SK-N-SH treated with all-trans-retinoic acid at 6 μM for 48 hours (cell line): ENCODE measurements around the gene NFAM1.

Experiments used
- ATAC-seq: fragments of 200-7000 bp; cut with Tn5 transposase; 3 replicates; pipeline ENCODE4 v1.9.1; 2020; ENCODE audit warnings: mild to moderate bottlenecking, moderate library complexity
- ARNTL ChIP-seq: fragments of 450-650 bp; formaldehyde crosslinking; IDR thresholded peaks from 2 replicates; pipeline ENCODE4 v1.5.0; 2020; ENCODE audit warnings: low read depth, mild to moderate bottlenecking, moderate library complexity, borderline replicate concordance
- CSDC2 ChIP-seq: fragments of 250-450 bp; sonication (Bioruptor Pico); IDR thresholded peaks from 2 replicates; pipeline ENCODE4 v1.5.0; 2020; ENCODE audit warnings: mild to moderate bottlenecking, moderate library complexity
- ESRRG ChIP-seq: fragments of 250-450 bp; sonication (Bioruptor Pico); IDR thresholded peaks from 2 replicates; pipeline ENCODE4 v1.6.1; 2021; ENCODE audit warnings: mild to moderate bottlenecking
- ISL1 ChIP-seq: fragments of 250-450 bp; sonication (Bioruptor Pico); IDR thresholded peaks from 2 replicates; pipeline ENCODE4 v2.1.2; 2022; ENCODE audit warnings: mild to moderate bottlenecking, moderate library complexity
- OSR1 ChIP-seq: fragments of 250-450 bp; sonication (Bioruptor Pico); IDR thresholded peaks from 2 replicates; pipeline ENCODE4 v1.8.0; 2022; ENCODE audit warnings: moderate library complexity, mild to moderate bottlenecking, inconsistent platforms
- PPARA ChIP-seq: fragments of 250-450 bp; sonication (Bioruptor Pico); IDR thresholded peaks from 2 replicates; pipeline ENCODE4 v1.5.0; 2020; ENCODE audit warnings: mild to moderate bottlenecking, borderline replicate concordance
- SNAI2 ChIP-seq: fragments of 250-450 bp; sonication (Bioruptor Pico); IDR thresholded peaks from 2 replicates; pipeline ENCODE4 v1.5.0; 2020; ENCODE audit warnings: mild to moderate bottlenecking, moderate library complexity
- TCF4 ChIP-seq: fragments of 250-450 bp; sonication (Bioruptor Pico); IDR thresholded peaks from 2 replicates; pipeline ENCODE4 v1.8.0; 2021; ENCODE audit warnings: mild to moderate bottlenecking, moderate library complexity, borderline replicate concordance
- ZC3H10 ChIP-seq: fragments of 250-450 bp; sonication (Bioruptor Pico); IDR thresholded peaks from 2 replicates; pipeline ENCODE4 v1.5.1; 2021; ENCODE audit warnings: mild to moderate bottlenecking, moderate library complexity
- ZFP3 ChIP-seq: fragments of 250-450 bp; sonication (Bioruptor Pico); IDR thresholded peaks from 2 replicates; pipeline ENCODE4 v1.5.0; 2020; ENCODE audit warnings: mild to moderate bottlenecking, moderate library complexity
- ZFP30 ChIP-seq: fragments of 450-650 bp; formaldehyde crosslinking; IDR thresholded peaks from 2 replicates; pipeline ENCODE4 v1.5.0; 2022; ENCODE audit warnings: mild to moderate bottlenecking, moderate library complexity
- ZNF565 ChIP-seq: fragments of 450-650 bp; formaldehyde crosslinking; conservative IDR thresholded peaks from 2 replicates; pipeline ENCODE4 v1.5.0; 2020; ENCODE audit warnings: low read depth, mild to moderate bottlenecking, moderate library complexity
- ZNF70 ChIP-seq: fragments of 450-650 bp; formaldehyde crosslinking; IDR thresholded peaks from 2 replicates; pipeline ENCODE4 v1.5.0; 2020; ENCODE audit warnings: mild to moderate bottlenecking, moderate library complexity
- ZNF8 ChIP-seq: fragments of 450-650 bp; formaldehyde crosslinking; IDR thresholded peaks from 2 replicates; pipeline ENCODE4 v1.5.0; 2020; ENCODE audit warnings: mild to moderate bottlenecking, moderate library complexity
- TF ChIP-seq, protein P1 (sequence below): fragments of 250-450 bp; sonication (Bioruptor Pico); IDR thresholded peaks from 2 replicates; pipeline ENCODE4 v1.5.1; 2020; ENCODE audit warnings: low read depth, mild to moderate bottlenecking, moderate library complexity
- TF ChIP-seq, protein P2 (sequence below): fragments of 250-450 bp; sonication (Bioruptor Pico); IDR thresholded peaks from 2 replicates; pipeline ENCODE4 v1.5.1; 2021; ENCODE audit warnings: mild to moderate bottlenecking, moderate library complexity
- TF ChIP-seq, protein P3 (sequence below): fragments of 250-450 bp; sonication (Bioruptor Pico); IDR thresholded peaks from 2 replicates; pipeline ENCODE4 v1.5.0; 2020; ENCODE audit warnings: mild to moderate bottlenecking, moderate library complexity
- TF ChIP-seq, protein P4 (sequence below): fragments of 250-450 bp; sonication (Bioruptor Pico); IDR thresholded peaks from 2 replicates; pipeline ENCODE4 v1.8.0; 2020; ENCODE audit warnings: mild to moderate bottlenecking, moderate library complexity, borderline replicate concordance
- TF ChIP-seq, protein P5 (sequence below): fragments of 250-450 bp; sonication (Bioruptor Pico); IDR thresholded peaks from 2 replicates; pipeline ENCODE4 v1.8.0; 2021; ENCODE audit warnings: low read depth, mild to moderate bottlenecking, moderate library complexity, borderline replicate concordance

NFAM1 gene

DNA sequence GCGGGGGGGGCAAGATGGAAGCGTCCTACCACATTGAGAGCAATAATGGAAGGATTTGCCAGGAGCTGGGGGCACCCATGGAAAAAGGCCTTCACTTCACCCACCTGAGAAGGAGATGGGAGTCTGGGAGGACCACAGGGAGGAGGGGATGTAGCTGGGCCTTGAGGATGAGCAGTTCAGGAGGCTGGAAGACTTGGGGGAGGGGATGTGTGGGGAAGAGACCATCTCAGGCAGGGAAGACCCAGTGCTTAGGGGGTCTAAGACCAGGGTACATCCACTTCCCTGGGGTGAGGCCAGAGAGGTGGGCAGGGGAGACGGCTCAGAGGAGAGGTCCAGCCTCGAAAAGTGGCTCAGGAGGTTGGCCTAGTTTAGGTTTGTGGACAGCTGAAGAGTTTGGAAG lies 90.4 kb downstream of the NFAM1 start:
- no peak for TF ChIP-seq ESRRG (CRISPR knock-in tag)
- TF ChIP-seq OSR1 (CRISPR knock-in tag), result no peak
- TF ChIP-seq ZFP30 (CRISPR knock-in tag), result no peak
- TF ChIP-seq, protein P1, sequence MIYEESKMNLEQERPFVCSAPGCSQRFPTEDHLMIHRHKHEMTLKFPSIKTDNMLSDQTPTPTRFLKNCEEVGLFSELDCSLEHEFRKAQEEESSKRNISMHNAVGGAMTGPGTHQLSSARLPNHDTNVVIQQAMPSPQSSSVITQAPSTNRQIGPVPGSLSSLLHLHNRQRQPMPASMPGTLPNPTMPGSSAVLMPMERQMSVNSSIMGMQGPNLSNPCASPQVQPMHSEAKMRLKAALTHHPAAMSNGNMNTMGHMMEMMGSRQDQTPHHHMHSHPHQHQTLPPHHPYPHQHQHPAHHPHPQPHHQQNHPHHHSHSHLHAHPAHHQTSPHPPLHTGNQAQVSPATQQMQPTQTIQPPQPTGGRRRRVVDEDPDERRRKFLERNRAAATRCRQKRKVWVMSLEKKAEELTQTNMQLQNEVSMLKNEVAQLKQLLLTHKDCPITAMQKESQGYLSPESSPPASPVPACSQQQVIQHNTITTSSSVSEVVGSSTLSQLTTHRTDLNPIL (CRISPR knock-in tag), result no peak
- TF ChIP-seq, protein P2, sequence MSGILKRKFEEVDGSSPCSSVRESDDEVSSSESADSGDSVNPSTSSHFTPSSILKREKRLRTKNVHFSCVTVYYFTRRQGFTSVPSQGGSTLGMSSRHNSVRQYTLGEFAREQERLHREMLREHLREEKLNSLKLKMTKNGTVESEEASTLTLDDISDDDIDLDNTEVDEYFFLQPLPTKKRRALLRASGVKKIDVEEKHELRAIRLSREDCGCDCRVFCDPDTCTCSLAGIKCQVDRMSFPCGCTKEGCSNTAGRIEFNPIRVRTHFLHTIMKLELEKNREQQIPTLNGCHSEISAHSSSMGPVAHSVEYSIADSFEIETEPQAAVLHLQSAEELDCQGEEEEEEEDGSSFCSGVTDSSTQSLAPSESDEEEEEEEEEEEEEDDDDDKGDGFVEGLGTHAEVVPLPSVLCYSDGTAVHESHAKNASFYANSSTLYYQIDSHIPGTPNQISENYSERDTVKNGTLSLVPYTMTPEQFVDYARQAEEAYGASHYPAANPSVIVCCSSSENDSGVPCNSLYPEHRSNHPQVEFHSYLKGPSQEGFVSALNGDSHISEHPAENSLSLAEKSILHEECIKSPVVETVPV, result no peak
- no peak for TF ChIP-seq ZNF565 (CRISPR knock-in tag)
- TF ChIP-seq, protein P3, sequence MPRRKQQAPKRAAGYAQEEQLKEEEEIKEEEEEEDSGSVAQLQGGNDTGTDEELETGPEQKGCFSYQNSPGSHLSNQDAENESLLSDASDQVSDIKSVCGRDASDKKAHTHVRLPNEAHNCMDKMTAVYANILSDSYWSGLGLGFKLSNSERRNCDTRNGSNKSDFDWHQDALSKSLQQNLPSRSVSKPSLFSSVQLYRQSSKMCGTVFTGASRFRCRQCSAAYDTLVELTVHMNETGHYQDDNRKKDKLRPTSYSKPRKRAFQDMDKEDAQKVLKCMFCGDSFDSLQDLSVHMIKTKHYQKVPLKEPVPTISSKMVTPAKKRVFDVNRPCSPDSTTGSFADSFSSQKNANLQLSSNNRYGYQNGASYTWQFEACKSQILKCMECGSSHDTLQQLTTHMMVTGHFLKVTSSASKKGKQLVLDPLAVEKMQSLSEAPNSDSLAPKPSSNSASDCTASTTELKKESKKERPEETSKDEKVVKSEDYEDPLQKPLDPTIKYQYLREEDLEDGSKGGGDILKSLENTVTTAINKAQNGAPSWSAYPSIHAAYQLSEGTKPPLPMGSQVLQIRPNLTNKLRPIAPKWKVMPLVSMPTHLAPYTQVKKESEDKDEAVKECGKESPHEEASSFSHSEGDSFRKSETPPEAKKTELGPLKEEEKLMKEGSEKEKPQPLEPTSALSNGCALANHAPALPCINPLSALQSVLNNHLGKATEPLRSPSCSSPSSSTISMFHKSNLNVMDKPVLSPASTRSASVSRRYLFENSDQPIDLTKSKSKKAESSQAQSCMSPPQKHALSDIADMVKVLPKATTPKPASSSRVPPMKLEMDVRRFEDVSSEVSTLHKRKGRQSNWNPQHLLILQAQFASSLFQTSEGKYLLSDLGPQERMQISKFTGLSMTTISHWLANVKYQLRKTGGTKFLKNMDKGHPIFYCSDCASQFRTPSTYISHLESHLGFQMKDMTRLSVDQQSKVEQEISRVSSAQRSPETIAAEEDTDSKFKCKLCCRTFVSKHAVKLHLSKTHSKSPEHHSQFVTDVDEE, result no peak
- no peak for TF ChIP-seq ARNTL
- TF ChIP-seq ISL1, result no peak
- TF ChIP-seq, protein P4, sequence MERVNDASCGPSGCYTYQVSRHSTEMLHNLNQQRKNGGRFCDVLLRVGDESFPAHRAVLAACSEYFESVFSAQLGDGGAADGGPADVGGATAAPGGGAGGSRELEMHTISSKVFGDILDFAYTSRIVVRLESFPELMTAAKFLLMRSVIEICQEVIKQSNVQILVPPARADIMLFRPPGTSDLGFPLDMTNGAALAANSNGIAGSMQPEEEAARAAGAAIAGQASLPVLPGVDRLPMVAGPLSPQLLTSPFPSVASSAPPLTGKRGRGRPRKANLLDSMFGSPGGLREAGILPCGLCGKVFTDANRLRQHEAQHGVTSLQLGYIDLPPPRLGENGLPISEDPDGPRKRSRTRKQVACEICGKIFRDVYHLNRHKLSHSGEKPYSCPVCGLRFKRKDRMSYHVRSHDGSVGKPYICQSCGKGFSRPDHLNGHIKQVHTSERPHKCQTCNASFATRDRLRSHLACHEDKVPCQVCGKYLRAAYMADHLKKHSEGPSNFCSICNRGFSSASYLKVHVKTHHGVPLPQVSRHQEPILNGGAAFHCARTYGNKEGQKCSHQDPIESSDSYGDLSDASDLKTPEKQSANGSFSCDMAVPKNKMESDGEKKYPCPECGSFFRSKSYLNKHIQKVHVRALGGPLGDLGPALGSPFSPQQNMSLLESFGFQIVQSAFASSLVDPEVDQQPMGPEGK (CRISPR knock-in tag), result no peak
- TF ChIP-seq CSDC2 (CRISPR knock-in tag), result no peak
- no peak for TF ChIP-seq SNAI2 (CRISPR knock-in tag)
- no peak for TF ChIP-seq TCF4 (CRISPR knock-in tag)
- ATAC-seq, result no peak

DNA sequence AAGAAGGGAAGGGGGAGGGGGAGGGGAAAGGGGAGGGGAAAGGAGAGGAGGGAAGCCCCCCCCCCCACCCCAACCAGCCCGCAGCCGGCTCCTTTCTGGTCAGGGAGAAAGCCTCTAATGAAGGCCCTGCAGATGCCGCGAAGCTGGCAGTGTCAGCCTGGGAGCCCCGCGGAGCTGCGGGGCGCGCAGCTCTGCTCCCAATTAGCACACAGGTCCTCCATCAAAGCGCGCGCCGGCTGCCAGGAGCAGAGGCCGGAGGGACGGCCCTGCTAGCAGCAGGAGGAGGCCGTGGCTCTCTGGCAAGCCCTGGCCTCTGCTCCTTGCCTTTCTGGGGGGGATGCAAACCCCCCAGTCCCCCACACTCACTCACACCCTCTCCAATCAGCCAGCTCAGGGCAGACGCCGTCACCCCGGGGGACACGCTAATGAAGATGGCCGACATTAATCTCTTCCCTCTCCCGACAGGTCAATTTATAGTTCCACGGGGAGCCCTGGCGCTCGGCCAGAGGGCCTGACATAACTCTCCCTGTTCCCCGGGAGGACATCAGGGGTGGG lies 91.3 kb downstream of the NFAM1 start:
- TF ChIP-seq, protein P1 (CRISPR knock-in tag), result no peak
- TF ChIP-seq ZNF8 (CRISPR knock-in tag), result no peak
- TF ChIP-seq PPARA (CRISPR knock-in tag), result no peak
- TF ChIP-seq ZC3H10, result no peak
- no peak for TF ChIP-seq ARNTL
- TF ChIP-seq, protein P5, sequence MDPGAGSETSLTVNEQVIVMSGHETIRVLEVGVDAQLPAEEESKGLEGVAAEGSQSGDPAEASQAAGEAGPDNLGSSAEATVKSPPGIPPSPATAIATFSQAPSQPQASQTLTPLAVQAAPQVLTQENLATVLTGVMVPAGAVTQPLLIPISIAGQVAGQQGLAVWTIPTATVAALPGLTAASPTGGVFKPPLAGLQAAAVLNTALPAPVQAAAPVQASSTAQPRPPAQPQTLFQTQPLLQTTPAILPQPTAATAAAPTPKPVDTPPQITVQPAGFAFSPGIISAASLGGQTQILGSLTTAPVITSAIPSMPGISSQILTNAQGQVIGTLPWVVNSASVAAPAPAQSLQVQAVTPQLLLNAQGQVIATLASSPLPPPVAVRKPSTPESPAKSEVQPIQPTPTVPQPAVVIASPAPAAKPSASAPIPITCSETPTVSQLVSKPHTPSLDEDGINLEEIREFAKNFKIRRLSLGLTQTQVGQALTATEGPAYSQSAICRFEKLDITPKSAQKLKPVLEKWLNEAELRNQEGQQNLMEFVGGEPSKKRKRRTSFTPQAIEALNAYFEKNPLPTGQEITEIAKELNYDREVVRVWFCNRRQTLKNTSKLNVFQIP (CRISPR knock-in tag), result no peak
- TF ChIP-seq ZFP3 (CRISPR knock-in tag), result no peak
- TF ChIP-seq, protein P4 (CRISPR knock-in tag), result no peak
- no peak for TF ChIP-seq ZNF70 (CRISPR knock-in tag)
- peak; percentile 55; the same call in 2 of the 3 replicates for ATAC-seq
